Left renal cortex interstitium (tissue), 4 donors: ENCODE data around the gene CLCN4. TPM values are rescaled to one million over a fixed set of nuclear protein-coding genes. Genes with fewer than 3 reads are reported as not detected.

Experiments used
- DNase-seq, 4 donors: peaks; one replicate each; pipeline ENCODE4 v3.0.0-alpha.2; 2013; ENCODE audit warnings: low read depth in 4 of 4, low spot score in 2 of 4, missing footprints in 1 of 4
- polyA plus RNA-seq, 4 donors: library from polyadenylated mRNA; unstranded; fragments of 120-200 nt; gene quantifications; one replicate each; pipeline ENCODE4 v1.2.1, GENCODE V29; 2013; ENCODE audit not compliant: insufficient read length in 4 of 4

The CLCN4 gene
- polyA plus RNA-seq, 4 donors = 4.4 to 5.8 (median 5.3) TPM

- DNase-seq = no peak
Observed at GRCh38 chrX:10128386-10128785, 28.4 kb upstream of the CLCN4 start.

DNA sequence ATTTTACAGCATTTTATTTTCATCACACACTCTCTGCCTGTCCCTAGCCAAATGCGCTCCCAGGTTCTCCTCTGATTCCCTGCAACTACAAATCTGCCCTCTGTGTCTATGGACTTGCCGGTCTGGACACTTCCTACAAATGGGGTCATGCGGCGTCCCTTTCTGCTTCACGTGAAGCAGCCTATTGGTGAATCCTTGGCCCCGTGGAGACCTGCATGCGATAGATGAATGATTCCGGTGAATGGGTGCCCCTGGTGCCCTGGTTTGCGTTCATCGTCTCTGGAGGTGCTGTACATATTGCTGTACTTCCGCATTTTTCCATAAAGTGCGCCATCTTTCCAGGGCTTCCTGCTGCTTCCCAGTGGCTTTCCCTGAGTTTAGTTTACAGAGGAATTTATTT is 27.5 kb upstream of the CLCN4 start:
- no peak for DNase-seq

DNA sequence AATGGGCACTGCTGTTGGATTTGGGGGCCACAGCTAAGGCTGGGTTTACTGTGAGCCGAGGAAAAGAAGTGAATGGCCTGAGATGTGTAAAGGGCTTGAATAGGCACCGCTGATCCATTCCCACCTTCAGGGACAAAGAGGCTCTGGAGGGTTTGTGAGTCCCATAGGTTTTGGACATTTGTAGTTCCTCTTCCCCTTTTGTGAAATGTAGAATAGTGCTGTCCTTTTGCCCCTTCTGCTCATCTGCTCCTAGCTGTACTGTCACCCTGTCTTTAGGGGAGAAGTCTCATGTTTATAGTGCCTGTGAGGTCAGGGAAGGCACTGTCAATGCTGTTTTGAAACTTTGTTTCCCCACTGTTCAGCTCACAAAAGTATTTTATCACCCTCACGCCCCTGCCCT is 26.4 kb upstream of the CLCN4 start:
- DNase-seq = no peak

DNA sequence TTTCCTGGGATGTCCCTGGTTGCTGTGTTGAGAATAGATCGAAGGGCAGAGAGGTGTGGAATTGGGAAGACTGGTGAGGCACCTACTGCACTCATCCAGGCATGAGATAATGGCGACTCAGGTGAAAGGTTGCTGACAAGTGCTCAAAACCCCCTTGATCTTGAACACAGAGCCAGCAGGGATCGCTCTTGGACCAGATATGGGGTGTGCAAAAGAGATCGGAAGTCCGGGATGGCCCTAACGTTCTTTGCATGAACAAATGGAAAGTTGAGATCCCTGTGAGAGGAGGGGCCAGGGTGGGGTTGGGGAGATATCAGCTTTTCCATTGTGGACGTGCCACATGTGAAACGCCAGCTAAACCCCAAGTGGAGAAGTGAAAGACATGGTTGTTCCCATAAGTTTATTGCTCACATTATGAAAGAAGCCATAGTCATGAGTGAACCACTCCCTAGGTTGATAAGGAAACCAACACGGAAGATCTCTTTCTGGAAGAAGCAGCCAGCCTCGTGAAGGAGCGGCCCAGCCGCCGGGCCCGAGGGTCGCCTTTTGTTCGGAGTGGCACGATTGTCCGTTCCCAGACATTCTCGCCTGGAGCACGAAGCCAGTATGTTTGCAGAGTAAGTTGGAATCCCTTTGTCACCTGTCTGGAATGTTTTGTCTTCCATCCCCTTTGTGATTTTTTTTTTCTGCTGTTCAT is 22.6 kb upstream of the CLCN4 start:
- no peak for DNase-seq

GRCh38 chrX:10134921-10135320 is 21.9 kb upstream of the CLCN4 start:
- DNase-seq = no peak

- no peak for DNase-seq
Observed at GRCh38 chrX:10135561-10136399, 21.0 kb upstream of the CLCN4 start.

GRCh38 chrX:10138726-10139125 is 18.0 kb upstream of the CLCN4 start:
- no peak for DNase-seq

DNA sequence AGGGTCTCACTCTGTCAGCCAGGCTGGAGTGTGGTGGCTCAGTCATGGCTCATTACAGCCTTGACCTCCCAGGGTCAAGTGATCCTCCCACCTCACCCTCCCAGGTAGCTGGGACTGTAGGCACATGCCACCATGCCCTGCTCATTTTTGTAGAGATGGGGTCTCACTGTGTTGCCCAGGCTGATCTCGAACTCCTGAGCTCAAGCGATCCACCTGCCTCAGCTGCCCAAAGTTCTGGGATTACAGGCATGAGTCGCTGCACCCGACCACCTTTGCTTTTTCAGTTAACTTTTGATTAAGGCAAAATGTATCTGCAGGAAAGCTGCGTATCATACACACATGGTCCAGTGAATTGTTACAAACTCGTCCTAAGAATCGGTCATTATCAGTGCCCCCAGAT is 16.5 kb upstream of the CLCN4 start:
- DNase-seq = no peak

DNA sequence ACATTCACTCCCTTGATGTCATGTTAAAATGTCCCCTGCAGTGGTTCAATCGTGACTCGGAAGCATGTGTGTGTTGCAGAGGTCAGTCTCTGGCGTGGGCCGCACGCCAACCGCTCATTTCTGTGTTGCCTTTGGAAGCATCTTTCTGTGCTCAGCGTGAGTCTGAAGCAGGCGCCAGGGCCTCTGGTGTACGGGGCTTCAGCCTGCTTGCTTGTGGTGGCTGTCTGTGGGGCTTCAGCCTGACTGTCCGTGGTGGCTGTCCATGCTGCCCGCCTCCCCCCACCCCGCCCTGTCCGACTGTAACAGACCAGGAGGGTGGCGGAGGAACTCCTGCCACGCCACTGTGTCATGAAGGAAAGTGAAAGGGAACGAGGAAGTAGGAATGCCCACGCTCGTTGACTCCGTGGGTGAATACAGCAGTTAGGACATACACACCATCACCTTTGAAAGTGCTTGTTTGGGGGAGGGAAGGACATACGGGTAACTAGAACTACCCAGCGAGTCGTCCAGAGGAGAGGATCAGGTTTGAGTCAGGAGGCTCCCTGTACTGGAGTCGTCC is 14.7 kb upstream of the CLCN4 start:
- no peak for DNase-seq

DNA sequence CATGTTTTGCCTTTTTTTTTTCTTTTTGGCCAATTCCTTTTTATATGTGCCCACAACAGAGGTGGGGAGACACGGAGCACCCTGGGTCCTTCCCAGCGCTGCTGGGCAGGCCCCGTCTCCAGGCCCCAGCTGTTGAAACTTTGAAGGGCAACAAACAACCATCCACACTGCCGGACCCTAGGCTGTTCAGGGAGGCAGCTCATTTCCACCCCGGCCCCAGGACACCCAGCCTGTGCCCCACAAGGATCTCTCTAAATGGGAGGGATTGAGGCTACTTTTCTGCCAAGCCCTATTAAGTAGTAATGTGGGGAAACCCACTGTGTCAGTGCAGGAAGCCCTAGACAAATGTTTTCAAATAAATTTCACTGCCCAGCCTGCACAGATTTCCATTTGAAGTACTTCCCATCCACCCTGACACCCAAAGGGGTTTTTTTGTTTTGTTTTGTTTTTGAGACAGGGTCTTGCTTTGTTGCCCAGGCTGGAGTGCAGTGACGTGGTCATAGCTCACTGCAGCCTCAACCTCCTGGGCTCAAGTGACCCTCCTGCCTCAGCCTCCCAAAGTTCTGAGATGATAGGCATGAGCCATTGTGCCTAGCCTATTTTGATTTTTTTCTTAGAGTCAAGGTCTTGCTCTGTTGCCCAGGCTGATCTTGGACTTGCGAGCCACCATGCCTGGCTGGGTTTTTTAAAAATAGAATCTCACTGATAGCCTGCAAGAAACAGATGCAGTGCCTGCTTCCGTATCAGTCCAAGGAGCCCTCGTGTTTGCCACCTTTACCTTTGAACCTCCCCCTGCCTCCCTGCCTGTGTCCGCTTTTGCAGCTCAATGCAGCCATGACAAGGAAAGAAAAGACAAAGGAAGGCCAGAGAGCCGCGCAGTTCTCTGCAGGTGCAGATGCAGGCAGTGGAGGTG is 13.4 kb upstream of the CLCN4 start:
- no peak for DNase-seq

- no peak for DNase-seq
Observed at GRCh38 chrX:10146346-10146745, 10.4 kb upstream of the CLCN4 start.

DNA sequence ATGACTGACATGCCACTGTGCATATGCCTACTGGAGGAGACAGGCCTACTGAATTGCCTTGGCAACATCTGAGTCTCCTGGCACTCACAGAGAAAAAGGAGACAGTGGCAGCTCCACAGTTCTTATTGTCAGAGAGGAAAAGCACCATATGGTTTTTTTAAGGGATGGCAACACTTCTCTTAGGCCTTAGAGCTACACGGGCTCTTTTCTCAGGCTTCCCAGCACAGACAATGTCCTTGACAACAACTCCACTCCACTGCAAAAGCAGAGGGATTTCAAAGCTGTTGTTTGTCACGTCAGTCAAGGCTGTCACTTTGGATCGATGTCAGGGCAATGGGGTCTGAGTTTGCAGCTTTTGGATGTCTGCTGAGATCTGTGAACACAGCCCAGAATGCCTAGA is 4.7 kb upstream of the CLCN4 start:
- no peak for DNase-seq

DNA sequence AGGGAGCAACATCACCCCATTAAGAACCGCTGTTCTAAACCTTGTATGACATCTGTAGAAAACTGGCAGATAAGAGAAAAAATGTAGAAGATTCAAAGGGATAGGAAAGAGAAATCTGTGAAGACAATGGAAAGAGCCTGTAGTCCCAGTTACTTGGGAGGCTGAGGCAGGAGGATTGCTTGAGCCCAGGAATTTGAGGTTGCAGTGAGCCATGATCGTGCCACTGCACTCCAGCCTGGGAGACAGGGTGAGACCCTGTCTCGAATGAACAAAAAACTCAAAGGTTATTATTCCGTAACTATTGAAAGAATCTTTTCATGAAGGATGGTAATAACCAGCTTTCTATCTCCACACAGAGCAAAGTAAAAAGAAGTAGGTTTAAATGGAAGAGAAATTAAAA is 1.6 kb upstream of the CLCN4 start:
- DNase-seq = no peak

GRCh38 chrX:10157032-10157341 is 212 bp downstream of the CLCN4 start:
- no peak for DNase-seq

- no peak for DNase-seq
Observed at GRCh38 chrX:10157543-10157942, 768 bp downstream of the CLCN4 start.

DNA sequence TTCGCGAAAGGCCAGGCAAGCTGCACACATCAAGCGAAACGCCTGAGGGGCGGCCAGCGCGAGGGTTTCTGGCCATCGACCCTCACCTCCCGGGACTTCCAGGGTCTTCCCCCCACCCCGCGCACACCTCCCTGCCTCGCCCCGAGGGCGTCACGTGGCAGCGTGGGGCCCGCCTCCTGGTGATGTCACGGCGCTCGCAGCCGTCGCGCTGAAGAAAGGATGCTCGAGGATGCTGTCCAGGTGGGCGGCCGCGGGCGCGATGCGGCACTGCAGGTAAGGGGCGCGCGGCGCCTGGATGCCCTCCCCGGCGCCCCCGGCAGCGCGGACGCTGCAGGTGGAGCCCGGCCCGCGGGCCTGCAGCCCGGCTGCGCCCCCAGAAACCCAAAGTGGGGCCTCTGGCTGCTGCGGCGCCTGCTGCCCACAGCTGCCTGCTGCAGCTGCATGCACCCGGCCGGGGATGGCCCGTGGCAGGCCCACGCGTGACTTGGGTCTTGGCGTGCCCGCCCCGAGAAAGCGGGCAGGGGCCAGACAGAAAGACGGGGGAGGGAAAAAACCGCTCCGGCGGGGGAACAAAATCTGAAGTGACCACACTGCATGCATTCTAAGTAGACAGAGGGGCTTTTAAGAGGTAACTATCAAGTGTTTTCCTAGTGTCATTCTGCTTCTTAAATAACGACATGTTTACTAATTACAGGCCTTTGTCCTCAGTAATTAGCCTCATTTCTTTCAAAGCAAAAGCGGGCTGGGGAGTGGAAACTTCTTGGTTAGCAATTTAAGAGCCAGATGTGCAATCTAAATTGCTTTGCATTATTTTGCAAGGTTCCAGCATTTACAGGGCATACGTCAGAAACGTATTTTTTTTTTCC is 1.7 kb downstream of the CLCN4 start:
- DNase-seq = no peak

GRCh38 chrX:10159145-10159468 is 2.3 kb downstream of the CLCN4 start:
- DNase-seq = no peak

- no peak for DNase-seq
Observed at GRCh38 chrX:10160211-10160610, 3.4 kb downstream of the CLCN4 start.

GRCh38 chrX:10163031-10163430 is 6.3 kb downstream of the CLCN4 start:
- DNase-seq = no peak

DNA sequence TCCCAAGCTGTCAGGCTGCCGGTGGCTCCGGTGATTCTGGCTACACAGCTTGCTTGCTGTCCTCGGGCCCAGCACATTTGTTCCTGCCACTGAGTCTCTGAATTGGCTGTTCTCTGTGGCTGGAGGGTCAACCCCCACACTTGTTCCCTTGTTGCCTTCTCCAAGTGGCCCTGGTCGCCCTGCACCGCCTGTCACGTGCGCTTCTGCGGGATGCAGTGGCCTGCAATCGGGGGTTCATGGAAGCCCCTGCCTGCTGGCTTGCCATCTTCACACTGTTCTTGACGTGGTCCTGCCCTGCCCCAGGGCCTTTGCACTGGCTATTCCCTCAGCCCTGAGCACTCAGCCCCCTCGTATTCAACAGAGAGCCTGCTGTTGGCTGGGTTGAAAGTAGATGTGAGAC is 8.1 kb downstream of the CLCN4 start:
- DNase-seq = no peak
